Measurements from ENCODE around the gene NEURL1B. TPM values are rescaled to one million over a fixed set of nuclear protein-coding genes. Genes with fewer than 3 reads are reported as not detected.
A peak's percentile ranks its signal among the peaks of the same experiment; 100 is the strongest.

The NEURL1B gene
- total and polyA plus RNA-seq, 2 donors = 4.7 to 5.3 TPM

DNA sequence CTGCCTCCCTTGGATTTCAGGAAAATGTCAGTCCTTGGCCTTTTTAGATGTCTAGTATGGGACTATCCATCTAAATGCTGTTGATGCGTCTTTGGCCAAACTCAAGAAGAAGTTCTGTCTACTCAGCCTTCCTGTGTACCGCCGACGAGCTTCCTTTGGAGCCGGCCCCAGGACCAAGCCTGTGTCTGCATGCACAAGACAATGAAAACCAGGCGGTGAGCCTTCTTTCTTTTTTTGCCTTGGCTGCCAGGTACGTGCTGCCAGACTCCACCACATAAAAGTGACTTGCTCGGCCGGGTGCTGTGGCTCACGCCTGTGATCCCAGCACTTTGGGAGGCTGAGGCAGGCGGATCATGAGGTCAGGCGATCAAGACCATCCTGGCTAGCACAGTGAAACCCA lies 6.0 kb upstream of the NEURL1B start:
- Histone ChIP-seq H3K27ac (ENCODE audit: low read depth in 1 of 2, low read length in 1 of 2) (no peak overlapping the region), H3K27me3 (ENCODE audit: control insufficient read depth in 2 of 2, insufficient read depth in 1 of 2, low read length in 1 of 2) (no peaks in the 10 kb centered on the region), H3K4me3 (ENCODE audit: low read length in 2 of 2) (no peak overlapping the region), H3K9me3 (ENCODE audit: control insufficient read depth in 2 of 2, insufficient read depth in 1 of 2, low read length in 1 of 2) (no peaks in the 10 kb centered on the region), H3K36me3 (ENCODE audit: control insufficient read depth in 2 of 2, insufficient read depth in 2 of 2, low read length in 1 of 2) (no peaks in the 10 kb centered on the region), H3K4me1 (ENCODE audit: control insufficient read depth in 2 of 2, insufficient read depth in 2 of 2, low read length in 2 of 2) (peaks cover 0 to under 1% of the 10 kb centered on the region in 2 donors)
- 94% methylated on average over 12 of the region's 12 CpGs for WGBS
- DNase-seq (ENCODE audit: low read depth in 6 of 9, low spot score in 9 of 9) = no peak

GRCh38 chr5:172636279-172637050 lies 4.6 kb upstream of the NEURL1B start:
- no peak overlapping the region for H3K27ac ChIP-seq (ENCODE audit: low read depth in 1 of 2, low read length in 1 of 2)
- peaks cover 6 to 11% of the 10 kb centered on the region in 2 donors for H3K4me1 ChIP-seq (ENCODE audit: control insufficient read depth in 2 of 2, insufficient read depth in 2 of 2, low read length in 2 of 2)
- H3K4me3 ChIP-seq (ENCODE audit: low read length in 2 of 2) = no peak overlapping the region
- peaks cover 0 to under 1% of the 10 kb centered on the region in 2 donors for H3K9me3 ChIP-seq (ENCODE audit: control insufficient read depth in 2 of 2, insufficient read depth in 1 of 2, low read length in 1 of 2)
- WGBS = 97% methylated on average over 11 of the region's 11 CpGs
- peaks cover 2 to 9% of the 10 kb centered on the region in 2 donors for H3K27me3 ChIP-seq (ENCODE audit: control insufficient read depth in 2 of 2, insufficient read depth in 1 of 2, low read length in 1 of 2)
- no peak for DNase-seq (ENCODE audit: low read depth in 6 of 9, low spot score in 9 of 9)
- no peaks in the 10 kb centered on the region for H3K36me3 ChIP-seq (ENCODE audit: control insufficient read depth in 2 of 2, insufficient read depth in 2 of 2, low read length in 1 of 2)

GRCh38 chr5:172637110-172637580 lies 3.9 kb upstream of the NEURL1B start:
- WGBS = 88% methylated on average over 10 of the region's 10 CpGs
- Histone ChIP-seq H3K4me3 (ENCODE audit: low read length in 2 of 2) (no peak overlapping the region), H3K36me3 (ENCODE audit: control insufficient read depth in 2 of 2, insufficient read depth in 2 of 2, low read length in 1 of 2) (no peaks in the 10 kb centered on the region), H3K9me3 (ENCODE audit: control insufficient read depth in 2 of 2, insufficient read depth in 1 of 2, low read length in 1 of 2) (peaks cover 0 to 6% of the 10 kb centered on the region in 2 donors), H3K27ac (ENCODE audit: low read depth in 1 of 2, low read length in 1 of 2) (no peak overlapping the region), H3K27me3 (ENCODE audit: control insufficient read depth in 2 of 2, insufficient read depth in 1 of 2, low read length in 1 of 2) (peaks cover 4 to 15% of the 10 kb centered on the region in 2 donors), H3K4me1 (ENCODE audit: control insufficient read depth in 2 of 2, insufficient read depth in 2 of 2, low read length in 2 of 2) (peaks cover 10 to 18% of the 10 kb centered on the region in 2 donors)
- DNase-seq (ENCODE audit: low read depth in 6 of 9, low spot score in 9 of 9) = no peak

DNA sequence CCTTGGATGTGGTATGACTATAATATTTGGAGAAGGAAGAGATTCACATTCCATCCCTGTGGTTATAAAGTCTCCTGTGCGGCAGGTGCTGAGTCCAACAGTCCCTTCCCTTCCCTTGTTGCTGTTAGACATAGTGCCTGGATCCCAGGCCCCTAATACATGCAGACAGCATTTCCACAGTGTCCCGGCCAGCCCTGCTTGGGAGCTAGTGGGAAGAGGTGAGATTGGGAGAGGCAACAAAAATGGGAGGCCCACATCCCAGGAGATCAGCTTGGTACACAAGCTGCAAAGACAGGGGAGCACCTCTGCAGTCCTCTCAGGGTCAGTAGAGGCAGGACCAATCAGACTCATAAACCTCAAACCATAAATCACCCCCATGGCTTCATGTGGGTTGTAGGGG lies 3.3 kb upstream of the NEURL1B start:
- peaks cover 14 to 19% of the 10 kb centered on the region in 2 donors for H3K4me1 ChIP-seq (ENCODE audit: control insufficient read depth in 2 of 2, insufficient read depth in 2 of 2, low read length in 2 of 2)
- H3K27ac ChIP-seq (ENCODE audit: low read depth in 1 of 2, low read length in 1 of 2) = no peak overlapping the region
- 97% methylated on average over 2 of the region's 2 CpGs for WGBS
- H3K9me3 ChIP-seq (ENCODE audit: control insufficient read depth in 2 of 2, insufficient read depth in 1 of 2, low read length in 1 of 2) = peaks cover 0 to 6% of the 10 kb centered on the region in 2 donors
- H3K27me3 ChIP-seq (ENCODE audit: control insufficient read depth in 2 of 2, insufficient read depth in 1 of 2, low read length in 1 of 2) = peaks cover 4 to 21% of the 10 kb centered on the region in 2 donors
- DNase-seq (ENCODE audit: low read depth in 6 of 9, low spot score in 9 of 9) = no peak
- H3K4me3 ChIP-seq (ENCODE audit: low read length in 2 of 2) = no peak overlapping the region
- no peaks in the 10 kb centered on the region for H3K36me3 ChIP-seq (ENCODE audit: control insufficient read depth in 2 of 2, insufficient read depth in 2 of 2, low read length in 1 of 2)

GRCh38 chr5:172638209-172638768 lies 2.8 kb upstream of the NEURL1B start:
- Histone ChIP-seq H3K4me3 (ENCODE audit: low read length in 2 of 2) (no peak overlapping the region), H3K9me3 (ENCODE audit: control insufficient read depth in 2 of 2, insufficient read depth in 1 of 2, low read length in 1 of 2) (peaks cover 0 to 6% of the 10 kb centered on the region in 2 donors), H3K36me3 (ENCODE audit: control insufficient read depth in 2 of 2, insufficient read depth in 2 of 2, low read length in 1 of 2) (no peaks in the 10 kb centered on the region), H3K27me3 (ENCODE audit: control insufficient read depth in 2 of 2, insufficient read depth in 1 of 2, low read length in 1 of 2) (peaks cover 4 to 26% of the 10 kb centered on the region in 2 donors), H3K4me1 (ENCODE audit: control insufficient read depth in 2 of 2, insufficient read depth in 2 of 2, low read length in 2 of 2) (peaks cover 14 to 19% of the 10 kb centered on the region in 2 donors), H3K27ac (ENCODE audit: low read depth in 1 of 2, low read length in 1 of 2) (no peak overlapping the region)
- DNase-seq (ENCODE audit: low read depth in 6 of 9, low spot score in 9 of 9) = no peak
- WGBS = 81% methylated on average over 3 of the region's 3 CpGs

DNA sequence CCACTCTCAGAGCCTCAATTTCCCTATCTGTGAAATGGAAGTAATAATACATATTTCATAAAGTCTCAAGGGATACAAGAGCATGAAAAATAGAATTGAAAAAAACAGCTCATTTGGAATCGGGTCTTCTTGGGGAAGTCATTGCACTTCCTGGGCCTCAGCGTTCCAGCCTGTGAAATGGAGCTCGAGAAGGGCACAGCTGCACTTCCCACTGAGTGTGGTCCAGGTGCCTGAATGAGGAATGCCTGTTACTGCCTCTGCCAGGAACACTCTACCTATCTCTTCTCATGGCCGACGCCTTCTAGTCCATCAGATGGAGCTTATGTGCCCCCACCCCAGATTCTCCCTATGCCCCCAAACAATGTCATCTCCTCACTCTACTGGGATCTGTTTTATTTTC lies 924 bp upstream of the NEURL1B start:
- H3K4me1 ChIP-seq (ENCODE audit: control insufficient read depth in 2 of 2, insufficient read depth in 2 of 2, low read length in 2 of 2) = peaks cover 14 to 19% of the 10 kb centered on the region in 2 donors
- no peak overlapping the region for H3K27ac ChIP-seq (ENCODE audit: low read depth in 1 of 2, low read length in 1 of 2)

DNA sequence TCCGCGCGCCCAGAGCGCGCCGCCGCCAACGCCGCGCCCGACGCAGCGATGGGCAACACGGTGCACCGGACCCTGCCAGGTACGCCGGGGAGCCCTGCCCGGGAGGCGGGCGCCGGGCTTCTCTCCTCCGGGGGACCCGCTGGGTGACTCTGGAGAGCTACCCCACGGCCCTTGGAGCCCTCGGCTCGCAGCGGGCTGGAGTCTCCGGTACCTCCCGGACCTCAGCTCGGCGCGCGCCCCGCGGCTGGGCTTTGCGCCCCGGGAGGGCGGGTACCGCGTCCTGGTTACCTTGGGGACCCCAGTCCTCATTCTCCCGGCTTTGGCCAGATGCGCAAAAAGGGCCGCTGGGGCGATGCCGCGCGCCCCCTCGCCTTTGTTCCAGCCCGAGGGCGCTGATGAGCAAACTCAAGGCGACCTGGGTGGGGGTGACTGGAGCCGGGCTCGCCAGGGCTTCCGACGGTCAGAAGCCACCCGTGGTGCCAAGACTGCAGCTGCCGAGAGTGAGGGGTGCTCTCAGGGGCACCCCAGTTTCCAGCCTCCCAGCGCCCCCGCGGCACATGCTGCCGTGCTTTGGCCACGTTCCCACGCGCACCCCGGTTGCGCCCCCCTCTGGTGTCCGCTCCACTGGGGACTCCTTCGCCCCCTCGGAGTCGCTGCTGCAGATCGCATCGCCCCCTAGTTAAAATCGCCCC lies 442 bp downstream of the NEURL1B start:
- DNase-seq (ENCODE audit: low read depth in 6 of 9, low spot score in 9 of 9) = peak in 5 of 9 donors; percentile 3 to 49 (median 18)
- H3K4me3 ChIP-seq (ENCODE audit: low read length in 2 of 2) = peak overlapping the region; percentile 46 to 67
- peak overlapping the region in 1 of 2 donors; percentile 33 for H3K27ac ChIP-seq (ENCODE audit: low read depth in 1 of 2, low read length in 1 of 2)
- WGBS = 2% methylated on average over 73 of the region's 73 CpGs
- H3K9me3 ChIP-seq (ENCODE audit: control insufficient read depth in 2 of 2, insufficient read depth in 1 of 2, low read length in 1 of 2) = peaks cover 0 to 6% of the 10 kb centered on the region in 2 donors
- peaks cover 4 to 32% of the 10 kb centered on the region in 2 donors for H3K27me3 ChIP-seq (ENCODE audit: control insufficient read depth in 2 of 2, insufficient read depth in 1 of 2, low read length in 1 of 2)
- peaks cover 14 to 19% of the 10 kb centered on the region in 2 donors for H3K4me1 ChIP-seq (ENCODE audit: control insufficient read depth in 2 of 2, insufficient read depth in 2 of 2, low read length in 2 of 2)
- H3K36me3 ChIP-seq (ENCODE audit: control insufficient read depth in 2 of 2, insufficient read depth in 2 of 2, low read length in 1 of 2) = peaks cover 0 to 10% of the 10 kb centered on the region in 2 donors

More for the DNA sequence above, 924 bp upstream of the NEURL1B start:
- DNase-seq (ENCODE audit: low read depth in 6 of 9, low spot score in 9 of 9) = no peak
- WGBS = 92% methylated on average over 5 of the region's 5 CpGs
- H3K27me3 ChIP-seq (ENCODE audit: control insufficient read depth in 2 of 2, insufficient read depth in 1 of 2, low read length in 1 of 2) = peaks cover 4 to 32% of the 10 kb centered on the region in 2 donors
- H3K9me3 ChIP-seq (ENCODE audit: control insufficient read depth in 2 of 2, insufficient read depth in 1 of 2, low read length in 1 of 2) = peaks cover 0 to 6% of the 10 kb centered on the region in 2 donors
- no peaks in the 10 kb centered on the region for H3K36me3 ChIP-seq (ENCODE audit: control insufficient read depth in 2 of 2, insufficient read depth in 2 of 2, low read length in 1 of 2)
- H3K4me3 ChIP-seq (ENCODE audit: low read length in 2 of 2) = no peak overlapping the region

DNA sequence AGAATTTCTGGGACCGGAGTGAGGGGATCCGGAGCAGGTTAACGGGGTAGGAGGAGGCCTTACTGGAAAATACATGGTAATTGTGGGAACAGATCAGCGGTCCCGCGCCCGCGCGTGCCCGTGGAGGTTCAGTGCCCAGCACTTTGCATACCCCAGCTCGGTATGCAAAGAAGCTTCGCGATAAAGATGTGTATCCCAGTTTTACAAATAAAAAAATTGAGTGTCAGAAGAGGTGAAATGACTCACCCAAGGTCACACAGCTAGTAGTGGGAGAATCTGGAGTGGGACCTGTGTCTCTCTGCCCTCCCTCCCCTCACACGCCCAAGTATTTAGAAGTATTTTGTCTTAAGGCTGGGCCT lies 967 bp downstream of the NEURL1B start:
- 38% methylated on average over 14 of the region's 14 CpGs for WGBS
- Histone ChIP-seq H3K4me3 (ENCODE audit: low read length in 2 of 2) (peak overlapping the region; percentile 46 to 67), H3K36me3 (ENCODE audit: control insufficient read depth in 2 of 2, insufficient read depth in 2 of 2, low read length in 1 of 2) (peaks cover 0 to 10% of the 10 kb centered on the region in 2 donors), H3K27me3 (ENCODE audit: control insufficient read depth in 2 of 2, insufficient read depth in 1 of 2, low read length in 1 of 2) (peaks cover 4 to 32% of the 10 kb centered on the region in 2 donors), H3K27ac (ENCODE audit: low read depth in 1 of 2, low read length in 1 of 2) (peak overlapping the region in 1 of 2 donors; percentile 33), H3K9me3 (ENCODE audit: control insufficient read depth in 2 of 2, insufficient read depth in 1 of 2, low read length in 1 of 2) (peaks cover 0 to 6% of the 10 kb centered on the region in 2 donors), H3K4me1 (ENCODE audit: control insufficient read depth in 2 of 2, insufficient read depth in 2 of 2, low read length in 2 of 2) (peaks cover 14 to 19% of the 10 kb centered on the region in 2 donors)
- no peak for DNase-seq (ENCODE audit: low read depth in 6 of 9, low spot score in 9 of 9)
